Stimulated activated CD8-positive, alpha-beta memory T cell treated with anti-CD3 and anti-CD28 coated beads, Interleukin-12 subunit alpha, Interleukin-12 subunit beta, amount 100 ng/mL, for 1 hour (primary cell): Measurements from ENCODE around the gene POLR3B.
"Not testable (repeated sequence)": the region's sequence is repeated elsewhere in the genome, so short reads cannot be mapped to it uniquely, and the experiment has no call there.

ENCODE experiments used
- DNase-seq: peaks from one replicate; pipeline ENCODE4 v3.0.0-alpha.2; 2020; ENCODE audit warnings: low read depth

The POLR3B gene

DNA sequence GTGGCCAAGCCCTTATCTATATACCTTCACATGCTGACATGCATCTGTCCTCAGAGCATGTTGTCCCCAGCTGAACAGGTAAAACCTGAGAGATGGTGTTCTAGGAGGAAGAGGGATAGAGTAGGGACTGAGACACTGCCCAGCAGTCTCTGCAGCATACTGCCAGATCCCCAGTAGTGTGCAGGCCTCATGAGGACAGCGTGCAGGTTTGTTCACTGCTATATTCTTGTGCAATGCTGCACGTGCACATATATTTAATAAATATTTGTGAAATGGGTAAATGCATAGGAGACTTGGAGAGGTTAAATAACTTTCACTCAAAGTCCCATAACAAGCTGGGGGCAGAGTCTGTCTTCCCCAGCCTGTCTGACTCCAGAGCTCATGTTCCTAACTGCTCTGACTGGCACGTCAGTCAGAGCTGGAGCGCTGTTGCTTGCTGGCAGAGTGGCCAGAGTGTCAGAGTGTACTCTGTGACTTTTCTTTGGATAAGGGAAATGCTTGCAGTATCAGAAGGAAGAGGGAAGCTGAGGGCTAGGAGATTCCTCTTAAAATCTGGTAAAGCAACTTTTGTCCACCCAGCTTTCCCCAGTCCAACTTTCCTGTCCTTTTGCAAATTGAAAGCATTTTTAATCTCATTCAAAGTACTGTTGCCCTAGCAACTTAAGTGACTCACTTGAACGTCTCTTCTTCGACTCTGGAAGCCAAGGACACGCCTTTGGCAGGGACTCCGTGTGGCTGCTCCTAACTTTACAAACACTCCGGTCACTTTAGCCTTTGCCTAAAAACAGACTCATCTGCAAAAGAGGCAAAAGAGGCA, 14.9 kb upstream of the POLR3B start:
- DNase-seq = no peak

- no peak for DNase-seq
These were observed 14.4 kb upstream of the POLR3B start for GRCh38 chr12:106343214-106343528.

DNA sequence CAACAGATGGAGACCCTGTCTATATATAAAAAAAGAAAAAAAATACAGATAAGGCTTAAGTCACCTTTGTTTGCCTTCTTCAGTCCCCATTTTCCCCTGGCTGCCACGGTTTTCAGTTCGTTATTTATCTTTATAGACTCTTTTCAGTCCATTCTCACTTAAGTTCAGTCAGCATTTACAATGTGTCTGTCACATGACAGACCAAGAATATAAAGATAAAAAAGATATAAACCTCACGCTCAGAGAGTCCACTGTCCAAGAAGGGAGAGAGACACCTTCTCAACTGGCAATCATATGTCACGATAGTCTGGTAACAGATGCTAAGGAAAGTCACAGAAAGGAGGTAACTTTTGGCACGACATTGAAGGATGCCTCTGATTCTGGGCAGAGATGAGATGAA, 13.4 kb upstream of the POLR3B start:
- no peak for DNase-seq

DNA sequence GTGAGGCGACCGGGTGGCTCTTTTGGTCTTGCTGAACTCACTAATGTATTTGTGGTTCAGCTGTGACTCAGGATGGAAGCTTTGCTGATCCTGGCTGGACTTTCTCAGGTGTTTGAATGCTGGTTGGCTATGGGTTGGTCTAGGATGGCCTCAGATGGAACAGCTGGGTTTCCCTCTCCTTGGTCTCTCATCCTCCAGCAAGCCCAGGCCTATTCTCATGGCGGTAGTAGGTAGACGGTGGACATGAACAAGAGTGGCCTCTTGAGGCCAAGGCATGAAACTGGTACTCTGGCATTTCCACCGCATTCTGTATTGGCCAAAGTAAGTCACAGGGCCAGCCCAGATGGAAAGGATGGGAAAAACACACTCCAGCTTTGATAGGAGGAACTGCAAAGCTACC, 11.8 kb upstream of the POLR3B start:
- DNase-seq = no peak

DNA sequence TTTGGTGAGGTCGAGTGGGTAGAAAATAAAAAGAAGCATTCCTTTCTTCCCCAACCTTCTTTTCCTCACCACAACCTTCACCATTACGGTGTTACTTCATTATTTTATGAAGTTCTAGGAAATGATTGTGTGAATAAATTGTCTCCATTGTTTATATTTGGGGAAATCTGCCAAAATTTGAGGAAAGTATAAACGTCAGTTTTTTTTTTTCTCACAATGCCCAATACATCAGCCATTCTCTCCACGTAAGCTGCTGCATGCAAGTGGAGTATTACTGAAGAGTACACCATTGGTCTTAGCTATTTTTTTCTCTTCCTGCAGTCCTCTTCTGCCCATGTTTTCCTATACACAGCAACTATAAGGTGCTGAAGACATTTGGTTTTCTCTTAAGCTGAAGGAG, 9.1 kb upstream of the POLR3B start:
- no peak for DNase-seq

GRCh38 chr12:106353175-106353574, 4.4 kb upstream of the POLR3B start:
- no peak for DNase-seq

DNA sequence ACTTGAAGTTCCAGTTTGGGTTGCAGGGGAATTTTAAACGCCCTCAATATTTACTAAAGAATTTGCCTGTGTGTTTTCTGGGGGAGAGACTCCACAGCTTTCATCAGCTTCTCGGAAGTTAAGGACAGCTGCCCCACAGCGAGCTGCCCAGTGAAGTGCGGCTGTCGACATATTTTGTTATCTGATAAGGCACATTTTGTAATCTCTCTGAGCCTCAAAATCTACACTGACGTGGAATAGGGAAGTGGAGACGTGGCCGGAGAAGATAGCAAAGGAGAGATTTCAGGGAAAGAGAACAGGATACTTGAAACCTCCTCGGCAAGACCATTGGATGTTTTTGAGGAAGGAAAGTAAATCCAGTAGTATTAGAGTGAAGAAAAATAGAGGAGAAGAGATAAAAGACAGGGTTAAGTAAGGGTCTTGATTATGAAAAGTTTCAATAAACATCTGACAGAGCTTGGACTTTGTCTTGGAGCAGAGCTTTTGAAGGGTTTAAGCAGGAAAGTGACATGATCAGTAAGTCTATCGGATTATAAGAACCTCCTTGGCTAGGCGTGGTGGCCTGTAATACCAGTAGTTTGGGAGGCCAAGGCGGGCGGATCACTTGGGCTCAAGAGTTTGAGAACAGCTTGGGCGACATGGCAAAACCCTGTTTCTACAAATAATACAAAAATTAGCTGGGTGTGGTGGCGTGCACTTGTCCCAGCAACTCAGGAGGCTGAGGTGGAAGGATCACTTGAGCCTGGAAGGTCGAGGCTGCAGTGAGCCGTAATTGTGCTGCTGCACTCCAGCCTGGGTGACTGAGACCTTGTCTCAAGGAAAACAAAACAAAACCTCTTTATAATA, 1.1 kb downstream of the POLR3B start:
- no peak for DNase-seq

- DNase-seq = no peak
These were observed 2.3 kb downstream of the POLR3B start for GRCh38 chr12:106359646-106360399.

DNA sequence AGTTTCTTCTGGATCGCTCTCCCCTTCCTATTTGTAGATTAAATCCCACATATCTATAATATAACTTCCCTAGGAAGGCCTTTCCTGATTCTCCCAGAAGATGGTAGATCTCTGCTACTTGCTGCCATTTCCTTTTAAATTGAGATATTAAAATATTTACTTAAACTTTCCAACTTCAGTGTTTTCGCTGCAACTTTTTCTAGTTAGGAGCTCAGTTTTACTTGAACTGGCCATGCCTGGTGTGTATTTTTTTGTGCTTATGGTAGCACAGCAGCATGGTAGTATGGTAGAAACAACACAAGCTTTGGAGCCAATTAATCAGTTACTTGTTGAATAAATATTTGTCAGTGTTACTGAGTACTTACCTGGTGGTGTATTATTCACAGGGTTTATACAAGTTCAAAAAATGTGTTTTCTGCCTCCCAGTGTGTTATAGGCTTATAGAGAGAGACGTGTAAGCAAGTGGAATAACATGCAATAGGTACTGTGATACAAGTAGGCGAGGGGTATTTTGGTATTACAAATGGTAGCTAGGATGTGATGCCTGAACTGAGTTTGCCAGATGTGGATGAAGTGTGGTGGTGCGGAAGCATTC, 2.9 kb downstream of the POLR3B start:
- no peak for DNase-seq

DNA sequence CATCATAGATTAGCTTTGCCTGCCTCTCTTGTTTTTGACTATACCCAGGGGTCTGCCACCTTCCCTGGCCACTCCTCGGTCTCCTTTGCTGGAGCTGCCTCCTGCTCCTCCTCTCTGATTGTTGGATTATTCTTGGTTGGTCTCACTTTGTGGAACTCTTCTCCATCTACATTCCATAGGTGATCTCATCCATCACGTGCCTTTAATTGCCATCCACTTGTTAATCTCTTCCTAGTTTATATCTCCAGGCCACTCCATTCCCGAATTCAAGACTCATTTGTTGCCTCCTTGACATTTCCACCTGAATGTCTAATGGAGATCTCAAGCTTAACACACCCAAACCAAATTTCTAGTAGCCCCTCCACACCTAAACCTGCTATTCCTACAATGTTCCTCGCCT, 5.4 kb downstream of the POLR3B start:
- DNase-seq = no peak

DNA sequence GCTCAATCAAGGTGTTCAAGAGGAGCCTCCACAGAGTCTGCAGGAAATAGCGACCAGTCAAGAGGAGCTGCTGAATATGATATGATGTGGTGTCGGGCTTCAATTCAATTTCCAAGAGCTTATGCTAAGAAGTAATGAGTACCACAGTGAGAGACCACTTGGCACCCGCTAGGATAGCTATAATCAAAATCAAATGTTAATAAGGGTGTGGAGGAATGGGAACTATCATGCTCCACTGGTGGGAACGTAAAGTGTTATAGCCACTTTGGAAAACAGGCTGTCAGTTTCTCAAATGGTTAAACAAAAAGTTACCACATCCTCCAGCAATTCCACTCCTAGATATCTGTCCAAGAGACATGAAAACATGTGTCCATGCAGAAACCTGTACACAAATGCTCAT, 6.7 kb downstream of the POLR3B start:
- DNase-seq = no peak

DNA sequence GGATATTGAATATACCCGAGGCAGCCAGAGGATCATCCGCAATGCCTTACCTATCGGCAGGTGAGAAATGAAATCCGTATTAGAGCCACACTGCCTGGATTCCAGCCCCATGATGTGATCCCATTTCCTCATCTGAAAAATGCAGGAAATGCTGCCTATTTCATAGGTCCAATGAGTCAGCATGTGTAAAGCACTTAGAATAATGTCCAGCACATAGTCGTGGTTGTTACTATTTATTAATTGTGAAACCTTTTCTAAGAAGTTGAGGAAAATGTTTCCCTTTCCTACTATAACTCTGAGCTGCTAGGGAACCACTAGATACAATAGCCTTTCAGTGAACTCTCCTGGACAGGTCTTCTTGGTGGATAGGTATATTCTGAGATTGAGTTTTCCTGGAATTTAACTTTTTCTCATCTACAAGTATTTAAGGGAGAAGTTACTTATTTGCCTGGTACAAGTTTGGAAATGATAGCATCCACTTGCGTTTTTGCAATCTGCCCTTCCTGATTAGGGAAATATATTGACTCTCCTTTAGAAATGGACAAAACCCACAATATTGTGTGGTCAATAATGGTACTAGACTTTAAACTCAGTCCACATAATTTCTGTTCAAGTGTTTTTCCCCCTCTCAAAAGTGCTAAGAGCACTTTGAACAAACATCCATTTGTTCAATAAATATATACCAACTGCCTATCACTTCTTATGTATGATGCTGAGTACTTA, 12.2 kb downstream of the POLR3B start:
- DNase-seq = no peak

DNA sequence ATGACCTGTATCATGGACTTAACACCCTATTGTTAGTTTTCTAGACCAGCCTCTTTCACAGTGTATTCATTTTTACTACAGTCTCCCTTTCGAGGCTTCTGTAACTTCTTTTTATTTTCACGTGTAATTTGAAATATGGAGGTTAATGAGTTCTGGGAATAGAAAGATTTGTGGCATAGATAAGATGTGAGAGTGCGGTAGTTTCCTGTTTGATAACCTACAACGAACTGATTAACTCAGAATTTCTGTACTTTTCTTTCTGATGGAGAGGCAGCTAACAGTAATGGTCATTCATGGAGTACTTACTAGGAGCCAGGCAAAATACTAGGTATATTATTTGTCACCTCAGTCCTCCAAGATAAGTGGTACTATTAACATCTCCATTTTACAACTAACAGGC, 21.2 kb downstream of the POLR3B start:
- no peak for DNase-seq

- DNase-seq = no peak
These were observed 23.4 kb downstream of the POLR3B start for GRCh38 chr12:106380954-106381353.

GRCh38 chr12:106381866-106382265, 24.3 kb downstream of the POLR3B start:
- not testable (repeated sequence) for DNase-seq

DNA sequence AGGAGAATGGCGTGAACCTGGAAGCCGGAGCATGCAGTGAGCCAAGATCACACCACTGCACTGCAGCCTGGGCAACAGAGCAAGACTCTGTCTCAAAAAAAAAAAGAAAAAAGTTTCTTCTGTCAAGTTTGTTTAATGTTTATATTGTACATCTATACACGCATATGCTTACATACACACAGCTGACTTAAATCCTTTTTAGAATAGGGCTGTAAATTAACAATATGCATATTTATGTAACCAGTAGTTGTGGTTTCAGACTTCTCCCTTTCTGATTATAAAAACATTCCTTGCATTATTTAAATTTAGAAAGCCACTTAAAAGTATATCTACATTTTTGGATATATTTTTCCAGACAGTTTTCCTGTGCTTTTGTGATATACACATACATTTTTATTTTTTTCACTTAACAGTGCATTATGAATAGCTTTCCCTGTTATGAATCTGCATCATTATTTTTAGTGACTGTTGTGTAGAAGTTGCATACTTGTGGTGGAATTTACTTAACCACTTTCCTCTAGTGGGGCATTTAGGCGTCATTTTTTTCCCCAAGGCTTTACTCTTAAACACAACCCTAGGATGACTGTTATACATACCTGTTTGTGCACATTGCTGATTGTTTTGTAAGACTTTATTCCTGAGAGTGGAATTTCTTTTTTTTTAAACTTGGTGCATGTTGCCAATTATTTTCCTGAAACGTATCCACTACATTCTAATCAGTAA, 29.4 kb downstream of the POLR3B start:
- DNase-seq = no peak

GRCh38 chr12:106387848-106388377, 30.4 kb downstream of the POLR3B start:
- no peak for DNase-seq

DNA sequence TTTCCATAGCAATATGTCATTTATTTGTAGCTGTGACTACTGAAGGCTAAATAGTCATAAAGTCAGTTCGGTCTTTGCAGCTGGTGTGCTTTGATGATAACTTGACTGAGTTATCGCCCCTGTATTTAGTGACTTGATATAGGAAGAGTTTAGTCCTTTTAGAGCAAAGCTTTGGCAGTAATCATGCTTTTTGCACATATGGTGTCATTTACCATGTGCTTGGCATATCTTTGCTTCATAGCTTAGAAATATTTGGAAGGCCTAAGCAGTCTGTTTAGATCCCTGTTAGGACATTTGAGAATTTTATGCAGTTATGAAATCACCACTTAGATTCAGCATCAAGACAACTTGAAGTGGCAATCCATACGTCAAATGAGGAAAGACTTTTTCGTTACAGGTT, 31.6 kb downstream of the POLR3B start:
- DNase-seq = no peak

GRCh38 chr12:106392759-106393158, 35.2 kb downstream of the POLR3B start:
- DNase-seq = no peak

DNA sequence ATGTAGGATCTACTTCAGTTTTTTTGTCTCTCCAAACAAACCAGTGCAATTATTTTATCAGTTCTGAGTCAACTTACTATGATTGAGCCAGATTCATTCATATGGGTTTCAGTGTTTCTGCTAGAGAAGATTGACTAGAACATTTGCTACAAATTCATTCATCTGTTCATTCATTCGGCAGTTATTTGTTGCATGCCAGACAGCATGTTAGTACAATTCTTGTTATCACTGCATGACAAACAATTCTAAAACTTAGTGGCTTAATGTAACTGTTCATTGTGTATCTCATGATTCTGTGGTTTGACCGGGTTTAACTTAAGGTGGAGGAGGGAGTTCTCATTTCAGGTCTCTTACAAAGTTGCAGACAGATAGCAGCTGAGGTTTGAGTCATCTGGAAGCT, 52.3 kb downstream of the POLR3B start:
- no peak for DNase-seq

DNA sequence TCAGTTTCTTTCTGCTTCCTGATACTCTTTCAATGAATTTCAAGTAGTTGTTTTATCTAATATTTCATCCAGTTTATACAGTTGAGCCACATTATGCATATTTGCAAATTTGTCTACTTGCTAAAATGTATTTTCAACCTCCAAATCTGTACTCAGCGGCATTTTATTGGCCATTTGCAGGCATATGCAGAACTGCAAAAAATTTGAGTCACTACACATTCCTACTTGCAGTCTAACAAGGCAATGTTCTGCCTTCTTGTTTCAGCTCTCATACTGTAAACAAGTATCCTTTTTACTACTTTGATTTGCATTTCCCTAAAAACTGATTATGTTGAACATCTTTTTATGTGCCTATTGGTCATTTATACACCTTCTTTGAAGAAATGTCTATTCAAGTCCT, 55.0 kb downstream of the POLR3B start:
- no peak for DNase-seq
